Keratinocyte (primary cell): ENCODE measurements around the gene DYNAP. TPM values are rescaled to one million over a fixed set of nuclear protein-coding genes. Genes with fewer than 3 reads are reported as not detected.

Experiments
- DNase-seq: peaks from one replicate; pipeline ENCODE4 v3.0.0-alpha.2; 2011; ENCODE audit warnings: low read depth, missing footprints, low spot score
- FAIRE-seq: peaks from 2 replicates; lab custom pipeline; 2011; peaks lifted over from hg19 to GRCh38; lab: Jason Lieb, UNC
- H2AFZ ChIP-seq: 2 replicates; pipeline ENCODE4 v1.6.0; 2012; ENCODE audit warnings: low read length, control low read depth, inconsistent platforms; ENCODE audit not compliant: control insufficient read depth
- H3K27ac ChIP-seq: 2 replicates; pipeline ENCODE4 v1.5.1; 2011; ENCODE audit warnings: low read length; ENCODE audit not compliant: control insufficient read depth, insufficient read depth
- H3K27me3 ChIP-seq: 3 replicates; pipeline ENCODE4 v1.6.0; 2011; ENCODE audit warnings: low read length; ENCODE audit not compliant: control insufficient read depth, insufficient read depth; ENCODE audit errors: extremely low read depth
- H3K36me3 ChIP-seq, 2 experiments: 2 replicates in 1 of 2; 3 replicates in 1 of 2; pipeline ENCODE4 v1.5.1; 2011; ENCODE audit warnings: low read length in 2 of 2, mild to moderate bottlenecking in 1 of 2; ENCODE audit not compliant: control insufficient read depth in 2 of 2, insufficient read depth in 2 of 2; ENCODE audit errors: extremely low read depth in 1 of 2
- H3K4me1 ChIP-seq: 3 replicates; pipeline ENCODE4 v1.5.1; 2011; ENCODE audit warnings: low read length; ENCODE audit not compliant: control insufficient read depth, insufficient read depth; ENCODE audit errors: extremely low read depth
- H3K4me2 ChIP-seq: 3 replicates; pipeline ENCODE4 v1.6.0; 2011; ENCODE audit warnings: low read depth, low read length; ENCODE audit not compliant: control insufficient read depth, insufficient read depth; ENCODE audit errors: extremely low read depth
- H3K4me3 ChIP-seq, 3 experiments: fragments of 200-600 bp in 1 of 3; sonication (generic) in 1 of 3; 2 replicates in 2 of 3; 3 replicates in 1 of 3; pipeline ENCODE4 v1.5.1; 2011 to 2016; ENCODE audit warnings: low read length in 3 of 3, mild to moderate bottlenecking in 3 of 3, control low read depth in 2 of 3, inconsistent platforms in 1 of 3, low read depth in 1 of 3, mixed read lengths in 1 of 3, mixed run types in 1 of 3, moderate library complexity in 1 of 3; ENCODE audit not compliant: control insufficient read depth in 2 of 3, insufficient read depth in 2 of 3; ENCODE audit errors: extremely low read depth in 1 of 3
- H3K79me2 ChIP-seq: 2 replicates; pipeline ENCODE4 v1.6.0; 2012; ENCODE audit warnings: low read length; ENCODE audit not compliant: control insufficient read depth, insufficient read depth
- H3K9ac ChIP-seq: 3 replicates; pipeline ENCODE4 v1.6.0; 2011; ENCODE audit warnings: low read length; ENCODE audit not compliant: control insufficient read depth, insufficient read depth; ENCODE audit errors: extremely low read depth
- H3K9me1 ChIP-seq: 3 replicates; pipeline ENCODE4 v1.6.0; 2011; ENCODE audit warnings: low read length; ENCODE audit not compliant: control insufficient read depth, insufficient read depth; ENCODE audit errors: extremely low read depth
- H3K9me3 ChIP-seq: 2 replicates; pipeline ENCODE4 v1.5.1; 2012; ENCODE audit warnings: low read depth, low read length; ENCODE audit not compliant: control insufficient read depth
- H4K20me1 ChIP-seq: 3 replicates; pipeline ENCODE4 v1.6.0; 2011; ENCODE audit warnings: low read length; ENCODE audit not compliant: control insufficient read depth, insufficient read depth; ENCODE audit errors: extremely low read depth
- CTCF ChIP-seq, 3 experiments: IDR thresholded peaks in 1 of 3; conservative IDR thresholded peaks in 1 of 3; optimal IDR thresholded peaks in 1 of 3; 2 replicates in 2 of 3; 3 replicates in 1 of 3; pipeline versions ENCODE3 to v1.5.1; 2011; ENCODE audit warnings: low read length in 3 of 3, mild to moderate bottlenecking in 3 of 3, moderate library complexity in 2 of 3, control low read depth in 1 of 3, inconsistent platforms in 1 of 3; ENCODE audit not compliant: insufficient read depth in 2 of 3; ENCODE audit errors: extremely low read depth in 1 of 3
- EZH2 ChIP-seq: IDR thresholded peaks from one replicate; pipeline ENCODE4 v1.6.1; 2012; ENCODE audit warnings: inconsistent platforms, mild to moderate bottlenecking, low read length, moderate library complexity
- dilution Hi-C: fragments of 300-500 bp; cut with MboI; formaldehyde crosslinking; loops from one replicate; pipeline ENCODE4 v1.7.0; 2020; ENCODE audit warnings: low sequenced_read_pairs; ENCODE audit not compliant: extremely low pct_ligation_motif_present
- polyA minus RNA-seq, 3 experiments: library from RNA; depleted of rRNA, polyadenylated mRNA; stranded (reverse); fragments of >200 nt; gene quantifications; 1 replicate in 1 of 3; 2 replicates in 1 of 3; 3 replicates in 1 of 3; pipeline ENCODE4 v1.2.3, GENCODE V29; 2011
- polyA plus RNA-seq, 5 experiments: library from polyadenylated mRNA; depleted of rRNA in 3 of 5; stranded (reverse) in 3 of 5; stranded (forward) in 1 of 5; unstranded in 1 of 5; fragments of >200 nt; gene quantifications; 1 replicate in 1 of 5; 2 replicates in 3 of 5; 3 replicates in 1 of 5; pipeline versions ENCODE4 v1.2.1 to v1.2.3, GENCODE V29; 2011 to 2012; ENCODE audit warnings: missing spikeins in 2 of 5, low read depth in 1 of 5, low replicate concordance in 1 of 5

DYNAP gene
- polyA plus RNA-seq (0.07 TPM in 1 of 3 replicates, not detected in the others), polyA minus RNA-seq (not detected in 3 replicates)
- polyA plus RNA-seq (2011; ENCODE audit: low read depth), result not detected
- polyA plus RNA-seq (2011; cell fraction: cytosol; rRNA removed), result not detected in 2 replicates
- not detected in 2 replicates for polyA plus RNA-seq (2011; cell fraction: nucleus; rRNA removed)
- polyA plus RNA-seq (2012; ENCODE audit: low replicate concordance), result not detected in 2 replicates
- not detected for polyA minus RNA-seq (2011; cell fraction: cytosol; rRNA and poly(A)+ RNA removed)
- not detected in 2 replicates for polyA minus RNA-seq (2011; cell fraction: nucleus; rRNA and poly(A)+ RNA removed)

DNA sequence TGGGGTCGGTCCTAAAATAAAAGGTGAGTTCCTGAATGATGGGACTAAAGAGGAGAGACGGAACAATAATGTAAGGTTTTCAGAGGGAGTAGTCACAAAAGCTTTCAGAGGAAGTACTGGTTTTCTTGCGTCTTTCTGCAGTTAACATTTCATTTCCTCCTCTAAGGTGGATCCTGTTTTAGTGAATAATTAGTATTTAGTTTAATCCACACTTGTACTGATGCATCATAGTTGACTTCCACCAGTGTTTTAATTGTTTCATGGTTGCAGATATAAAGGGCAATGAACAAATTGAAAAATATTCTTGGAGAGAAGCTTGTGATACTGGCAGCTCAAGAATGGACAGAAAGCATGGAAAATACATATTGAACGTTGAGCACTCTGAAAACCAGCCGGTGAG, at the start of gene DYNAP:
DYNAP (plus strand) TSS at position 301 of the 400 bp plus-strand sequence; CDS start at position 339, 38 bp downstream.
- H3K4me2 ChIP-seq, result no peak within 1 kb of the TSS
- H3K9me3 ChIP-seq, result no peaks in the 10 kb centered on the region
- H4K20me1 ChIP-seq, result no peaks in the 10 kb centered on the region
- H3K4me3 ChIP-seq, result no peak within 1 kb of the TSS
- H2AFZ ChIP-seq, result no peak within 1 kb of the TSS
- FAIRE-seq, result no peak
- H3K79me2 ChIP-seq, result no peaks in the 10 kb centered on the region
- TF ChIP-seq CTCF (optimal IDR thresholded peaks at IDR 0.05 in 1 of 3, IDR thresholded peaks at IDR 0.05 in 1 of 3, conservative IDR thresholded peaks at IDR 0.05 in 1 of 3; ENCODE audit: extremely low read depth in 1 of 3, insufficient read depth in 2 of 3, low read length in 3 of 3), result no peak
- no peak for TF ChIP-seq EZH2
- no peak within 1 kb of the TSS for H3K9ac ChIP-seq
- H3K27ac ChIP-seq, result no peak within 1 kb of the TSS
- no peaks in the 10 kb centered on the region for H3K27me3 ChIP-seq
- no peaks in the 10 kb centered on the region for H3K9me1 ChIP-seq
- DNase-seq, result no peak
- dilution Hi-C loops, result no loop called here
- H3K4me1 ChIP-seq, result no peaks in the 10 kb centered on the region
- no peaks in the 10 kb centered on the region for H3K36me3 ChIP-seq

GRCh38 chr18:54551590-54551989, 39.5 kb upstream of the DYNAP start:
- Histone ChIP-seq H3K4me1 (no peaks in the 10 kb centered on the region), H3K9me3 (no peaks in the 10 kb centered on the region), H3K36me3 (no peaks in the 10 kb centered on the region), H3K27ac (no peak overlapping the region), H3K79me2 (no peaks in the 10 kb centered on the region), H3K9me1 (no peaks in the 10 kb centered on the region), H3K4me3 (no peak overlapping the region), H4K20me1 (no peaks in the 10 kb centered on the region), H3K4me2 (no peak overlapping the region), H2AFZ (no peak overlapping the region), H3K9ac (no peak overlapping the region), H3K27me3 (no peaks in the 10 kb centered on the region)
- DNase-seq, result no peak
- no peak for TF ChIP-seq CTCF (optimal IDR thresholded peaks at IDR 0.05 in 1 of 3, IDR thresholded peaks at IDR 0.05 in 1 of 3, conservative IDR thresholded peaks at IDR 0.05 in 1 of 3; ENCODE audit: extremely low read depth in 1 of 3, insufficient read depth in 2 of 3, low read length in 3 of 3)
- no peak for TF ChIP-seq EZH2
- dilution Hi-C loops, result no loop called here
- FAIRE-seq, result no peak
